GM12891 (cell line): ENCODE results near the gene PPARG.

Experiments used
- DNase-seq: peaks from one replicate; pipeline ENCODE4 v3.0.0; 2011; ENCODE audit warnings: low spot score; ENCODE audit not compliant: insufficient read length
- FAIRE-seq: peaks from 2 replicates; lab custom pipeline; 2011; peaks lifted over from hg19 to GRCh38; lab: Jason Lieb, UNC
- PAX5 ChIP-seq: IDR thresholded peaks from 2 replicates; pipeline ENCODE4 v1.6.1; 2011; ENCODE audit warnings: low read length, moderate library complexity, mild to moderate bottlenecking; ENCODE audit not compliant: insufficient read depth, severe bottlenecking
- POLR2A ChIP-seq: IDR thresholded peaks from 2 replicates; pipeline ENCODE4 v1.6.1; 2011; ENCODE audit warnings: low read depth, low read length, control low read depth
- POLR2AphosphoS5 ChIP-seq: IDR thresholded peaks from 2 replicates; pipeline ENCODE4 v1.6.1; 2011; ENCODE audit warnings: low read depth, low read length, control low read depth
- POU2F2 ChIP-seq: IDR thresholded peaks from 2 replicates; pipeline ENCODE4 v1.6.1; 2011; ENCODE audit warnings: low read depth, mild to moderate bottlenecking, control low read depth, low read length, moderate library complexity
- SPI1 ChIP-seq: IDR thresholded peaks from 2 replicates; pipeline ENCODE4 v1.6.1; 2011; ENCODE audit warnings: low read depth, low read length, control low read depth
- TAF1 ChIP-seq: IDR thresholded peaks from 2 replicates; pipeline ENCODE4 v1.6.1; 2011; ENCODE audit warnings: low read depth, low read length, control low read depth

PPARG gene

GRCh38 chr3:12400616-12401194 is 111.8 kb downstream of the PPARG start:
- DNase-seq (no peak), FAIRE-seq (no peak)
- TF ChIP-seq POLR2A = no peak
- no peak for TF ChIP-seq SPI1
- no peak for TF ChIP-seq PAX5
- no peak for TF ChIP-seq TAF1
- no peak for TF ChIP-seq POU2F2
- TF ChIP-seq POLR2AphosphoS5 = no peak

GRCh38 chr3:12401208-12401607 is 112.3 kb downstream of the PPARG start:
- no peak for DNase-seq
- no peak for TF ChIP-seq TAF1
- no peak for TF ChIP-seq SPI1
- TF ChIP-seq POU2F2 = no peak
- TF ChIP-seq POLR2AphosphoS5 = no peak
- no peak for TF ChIP-seq PAX5
- TF ChIP-seq POLR2A = no peak
- no peak for FAIRE-seq

- DNase-seq (no peak), FAIRE-seq (no peak)
- TF ChIP-seq PAX5 (no peak), TAF1 (no peak), POLR2A (no peak), SPI1 (no peak), POU2F2 (no peak), POLR2AphosphoS5 (no peak)
These were observed 116.8 kb downstream of the PPARG start for GRCh38 chr3:12405432-12406272.

- FAIRE-seq (no peak), DNase-seq (no peak)
- TF ChIP-seq TAF1 = no peak
- no peak for TF ChIP-seq PAX5
- TF ChIP-seq POU2F2 = no peak
- no peak for TF ChIP-seq POLR2A
- no peak for TF ChIP-seq SPI1
- no peak for TF ChIP-seq POLR2AphosphoS5
These were observed 120.3 kb downstream of the PPARG start for GRCh38 chr3:12408984-12409683.

GRCh38 chr3:12409684-12410596 is 121.1 kb downstream of the PPARG start:
- no peak for DNase-seq
- FAIRE-seq = no peak
- TF ChIP-seq PAX5 (no peak), POLR2A (no peak)

- FAIRE-seq (no peak), DNase-seq (no peak)
- TF ChIP-seq TAF1 = no peak
- TF ChIP-seq SPI1 = no peak
- TF ChIP-seq POLR2AphosphoS5 = no peak
- no peak for TF ChIP-seq POU2F2
- TF ChIP-seq PAX5 = no peak
These were observed 124.9 kb downstream of the PPARG start for GRCh38 chr3:12413721-12414255.

- TF ChIP-seq TAF1 (no peak), POLR2A (no peak), POLR2AphosphoS5 (no peak), SPI1 (no peak), POU2F2 (no peak), PAX5 (no peak)
- FAIRE-seq (no peak), DNase-seq (no peak)
These were observed 126.3 kb downstream of the PPARG start for GRCh38 chr3:12415014-12415680.

GRCh38 chr3:12416731-12417130 is 127.9 kb downstream of the PPARG start:
- TF ChIP-seq POLR2AphosphoS5 = no peak
- no peak for TF ChIP-seq TAF1
- TF ChIP-seq PAX5 = no peak
- TF ChIP-seq POU2F2 = no peak
- TF ChIP-seq SPI1 = no peak
- TF ChIP-seq POLR2A = no peak
- FAIRE-seq (no peak), DNase-seq (no peak)
